ENCODE results near the gene NEK10. TPM values are rescaled to one million over a fixed set of nuclear protein-coding genes. Genes with fewer than 3 reads are reported as not detected.

The NEK10 gene
- total RNA-seq, 1 experiment from 2014 or later = 1.7 TPM

DNA sequence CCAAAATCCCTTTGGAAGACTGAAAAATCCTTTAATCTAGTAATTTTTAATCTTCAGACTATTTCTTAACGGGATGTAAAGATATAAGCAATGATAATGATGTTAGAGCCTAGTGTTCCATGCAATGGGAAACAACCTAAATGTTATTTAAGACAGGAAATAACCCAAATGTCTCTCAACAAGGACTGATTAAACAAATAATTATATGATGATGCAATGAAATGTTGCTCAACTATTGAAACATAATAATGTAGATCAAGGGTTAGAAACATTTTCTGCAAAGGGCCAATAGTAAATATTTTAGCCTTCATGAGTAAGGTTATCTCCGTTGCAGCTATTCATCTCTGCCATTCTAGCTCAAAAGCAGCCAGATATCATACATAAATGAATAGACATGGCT, 275.4 kb downstream of the NEK10 start:
- intact Hi-C loops (cut with micrococcal nuclease; ENCODE audit: unreplicated experiment) = no loop called here

DNA sequence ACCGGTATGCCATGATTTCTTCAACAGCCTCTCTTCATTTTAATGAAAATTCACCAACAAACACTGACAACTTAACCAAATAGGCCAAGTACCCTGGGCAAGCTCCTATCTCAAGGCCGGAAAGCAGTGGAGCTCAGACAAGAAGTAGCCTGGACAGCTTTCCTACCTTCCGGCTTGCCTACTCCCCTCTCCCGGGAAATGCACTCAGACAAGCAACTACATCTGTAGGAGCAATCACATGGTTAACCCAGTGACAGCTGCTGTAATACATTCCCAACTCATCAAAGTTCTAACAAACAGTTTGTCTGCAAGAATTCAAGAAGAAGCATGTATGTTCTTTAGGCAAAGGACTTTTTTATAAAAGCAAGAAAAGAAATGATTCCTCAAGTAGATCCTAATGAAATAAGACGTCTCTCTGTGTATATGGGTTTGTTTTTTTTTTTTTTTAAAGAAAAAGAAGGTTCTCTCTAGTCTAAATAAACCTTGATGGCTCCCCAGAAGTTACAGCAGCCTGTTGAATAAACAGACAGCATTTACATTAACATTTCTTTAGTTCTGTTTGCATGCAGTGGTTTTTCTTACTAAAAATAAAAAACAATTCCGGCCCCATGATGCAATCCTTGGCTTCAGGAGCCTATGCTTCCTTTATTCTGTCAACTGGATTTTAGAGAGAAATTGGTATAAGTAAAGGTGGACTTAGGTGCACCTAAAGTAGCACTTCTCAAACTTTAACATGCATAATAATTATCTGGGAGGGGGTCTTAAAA, 278.7 kb downstream of the NEK10 start:
- Mint-ChIP-seq H3K4me3 (ENCODE audit: low read depth, unreplicated experiment) (no peak overlapping the region), H3K36me3 (ENCODE audit: insufficient read depth, unreplicated experiment) (no peaks in the 10 kb centered on the region), H3K9me3 (ENCODE audit: low read depth, unreplicated experiment) (no peaks in the 10 kb centered on the region), H3K4me1 (ENCODE audit: low read depth, unreplicated experiment) (no peaks in the 10 kb centered on the region), H3K27me3 (ENCODE audit: unreplicated experiment) (no peaks in the 10 kb centered on the region), H3K27ac (ENCODE audit: unreplicated experiment) (no peak overlapping the region)
- DNase-seq = no peak
- intact Hi-C loops (cut with micrococcal nuclease; ENCODE audit: unreplicated experiment) = no loop called here
- CTCF ChIA-PET = no interaction called here
- no peak for TF ChIP-seq CTCF (IDR thresholded peaks at IDR 0.05; ENCODE audit: unreplicated experiment)
- BruUV-seq (replicated peaks) = no TSS peak

More for the DNA sequence above, 275.4 kb downstream of the NEK10 start:
- H3K36me3 Mint-ChIP-seq (ENCODE audit: insufficient read depth, unreplicated experiment) = no peaks in the 10 kb centered on the region
- H3K27me3 Mint-ChIP-seq (ENCODE audit: unreplicated experiment) = no peaks in the 10 kb centered on the region
- H3K9me3 Mint-ChIP-seq (ENCODE audit: low read depth, unreplicated experiment) = no peaks in the 10 kb centered on the region
- no peak overlapping the region for H3K4me3 Mint-ChIP-seq (ENCODE audit: low read depth, unreplicated experiment)
- H3K27ac Mint-ChIP-seq (ENCODE audit: unreplicated experiment) = no peak overlapping the region
- TF ChIP-seq CTCF (IDR thresholded peaks at IDR 0.05; ENCODE audit: unreplicated experiment) = no peak
- CTCF ChIA-PET = no interaction called here
- no peaks in the 10 kb centered on the region for H3K4me1 Mint-ChIP-seq (ENCODE audit: low read depth, unreplicated experiment)
- BruUV-seq (replicated peaks) = no TSS peak
- DNase-seq = no peak

DNA sequence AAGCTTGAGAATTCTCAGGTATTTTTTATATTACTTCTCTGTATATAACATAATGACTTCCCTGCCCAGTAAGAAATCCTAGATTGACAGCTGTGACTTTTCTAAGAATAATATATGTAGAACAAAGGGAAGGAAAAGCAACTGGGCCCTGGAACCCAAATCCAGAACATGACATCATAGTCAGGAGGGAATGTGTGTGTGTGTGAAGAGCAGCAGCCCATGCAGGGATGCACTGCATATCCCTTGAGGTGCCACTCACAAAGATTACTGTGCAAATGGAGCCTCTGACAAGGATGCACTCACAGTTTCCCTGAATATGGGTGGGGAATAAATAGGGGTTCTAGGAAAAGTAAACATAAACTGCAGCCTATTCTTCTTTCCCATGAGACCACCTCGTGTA, 279.5 kb downstream of the NEK10 start:
- Mint-ChIP-seq H3K27ac (ENCODE audit: unreplicated experiment) (no peak overlapping the region), H3K4me1 (ENCODE audit: low read depth, unreplicated experiment) (no peaks in the 10 kb centered on the region), H3K9me3 (ENCODE audit: low read depth, unreplicated experiment) (no peaks in the 10 kb centered on the region), H3K27me3 (ENCODE audit: unreplicated experiment) (no peaks in the 10 kb centered on the region), H3K36me3 (ENCODE audit: insufficient read depth, unreplicated experiment) (no peaks in the 10 kb centered on the region), H3K4me3 (ENCODE audit: low read depth, unreplicated experiment) (no peak overlapping the region)
- BruUV-seq (replicated peaks) = no TSS peak
- CTCF ChIA-PET = no interaction called here
- TF ChIP-seq CTCF (IDR thresholded peaks at IDR 0.05; ENCODE audit: unreplicated experiment) = no peak
- intact Hi-C loops (cut with micrococcal nuclease; ENCODE audit: unreplicated experiment) = no loop called here
- DNase-seq = no peak

DNA sequence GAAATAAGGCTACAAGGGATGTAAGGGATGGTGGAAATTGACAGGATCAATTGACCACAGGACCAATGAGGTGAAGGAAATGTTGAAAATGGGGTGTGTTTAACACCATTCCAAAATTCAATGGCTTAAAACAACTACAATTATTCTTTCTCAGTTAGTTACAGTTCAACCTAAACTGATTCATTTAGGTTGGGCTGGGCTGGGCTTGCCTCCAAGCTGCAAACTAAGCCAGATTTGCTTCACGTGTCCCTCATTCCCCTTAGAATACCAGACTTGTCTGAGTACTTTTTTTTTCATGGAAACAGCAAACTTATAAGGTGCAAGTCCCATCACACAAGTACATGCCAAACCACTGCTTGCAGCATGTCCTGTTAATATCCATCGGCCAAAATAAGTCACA, 280.1 kb downstream of the NEK10 start:
- Mint-ChIP-seq H3K4me3 (ENCODE audit: low read depth, unreplicated experiment) (no peak overlapping the region), H3K36me3 (ENCODE audit: insufficient read depth, unreplicated experiment) (no peaks in the 10 kb centered on the region), H3K9me3 (ENCODE audit: low read depth, unreplicated experiment) (no peaks in the 10 kb centered on the region), H3K27me3 (ENCODE audit: unreplicated experiment) (no peaks in the 10 kb centered on the region), H3K4me1 (ENCODE audit: low read depth, unreplicated experiment) (no peaks in the 10 kb centered on the region), H3K27ac (ENCODE audit: unreplicated experiment) (no peak overlapping the region)
- DNase-seq = no peak
- CTCF ChIA-PET = no interaction called here
- BruUV-seq (replicated peaks) = no TSS peak
- intact Hi-C loops (cut with micrococcal nuclease; ENCODE audit: unreplicated experiment) = no loop called here
- no peak for TF ChIP-seq CTCF (IDR thresholded peaks at IDR 0.05; ENCODE audit: unreplicated experiment)
